Epithelial cell of esophagus (primary cell): Measurements from ENCODE around the gene ERP29.

Experiments used
- DNase-seq: peaks from one replicate; pipeline ENCODE4 v3.0.0; 2010; ENCODE audit warnings: low read depth
- H3K4me3 ChIP-seq: 2 replicates; pipeline ENCODE4 v1.5.1; 2011; ENCODE audit warnings: mild to moderate bottlenecking, low read length, control low read depth
- CTCF ChIP-seq: IDR thresholded peaks from 2 replicates; pipeline ENCODE4 v1.5.1; 2011; ENCODE audit warnings: low read depth, mild to moderate bottlenecking, low read length, control low read depth, inconsistent platforms; ENCODE audit not compliant: insufficient read depth; ENCODE audit errors: missing control alignments

Gene ERP29

GRCh38 chr12:112011685-112012084, 1.5 kb upstream of the ERP29 start:
- no peak for DNase-seq

GRCh38 chr12:112013601-112014402, 576 bp downstream of the ERP29 start:
- H3K4me3 ChIP-seq: peak overlapping the region; percentile 77

More at GRCh38 chr12:112011685-112012084, 1.5 kb upstream of the ERP29 start:
- TF ChIP-seq CTCF: no peak
- H3K4me3 ChIP-seq: peak overlapping the region; percentile 89

GRCh38 chr12:112015938-112016337, 2.7 kb downstream of the ERP29 start:
- no peak for DNase-seq

More at GRCh38 chr12:112013601-112014402, 576 bp downstream of the ERP29 start:
- DNase-seq: peak; percentile 86
- TF ChIP-seq CTCF: no peak

GRCh38 chr12:112017041-112017440, 3.8 kb downstream of the ERP29 start:
- DNase-seq: peak; percentile 18
- no peak overlapping the region for H3K4me3 ChIP-seq
- no peak for TF ChIP-seq CTCF

More at GRCh38 chr12:112015938-112016337, 2.7 kb downstream of the ERP29 start:
- H3K4me3 ChIP-seq: no peak overlapping the region
- no peak for TF ChIP-seq CTCF

- no peak overlapping the region for H3K4me3 ChIP-seq
- peak; percentile 79 for DNase-seq
- TF ChIP-seq CTCF: no peak
These were observed 5.5 kb downstream of the ERP29 start for GRCh38 chr12:112018571-112019237.

- DNase-seq: no peak
- H3K4me3 ChIP-seq: no peak overlapping the region
- TF ChIP-seq CTCF: no peak
These were observed 7.8 kb downstream of the ERP29 start for GRCh38 chr12:112020947-112021457.
